NCI-H1694 (cell line): ENCODE data around the gene PARP14.
"Not testable (repeated sequence)": the region's sequence is repeated elsewhere in the genome, so short reads cannot be mapped to it uniquely, and the experiment has no call there.

Experiments used
- DNase-seq: peaks from one replicate; lab custom pipeline; 2025; lab: John Stamatoyannopoulos, UW

The PARP14 gene

GRCh38 chr3:122725106-122725505, 44.5 kb downstream of the PARP14 start:
- no peak for DNase-seq

- DNase-seq = no peak
Observed at GRCh38 chr3:122727294-122727693, 46.7 kb downstream of the PARP14 start.

GRCh38 chr3:122727766-122728165, 47.1 kb downstream of the PARP14 start:
- DNase-seq = no peak

- no peak for DNase-seq
Observed at GRCh38 chr3:122728186-122728585, 47.5 kb downstream of the PARP14 start.

GRCh38 chr3:122728756-122729514, 48.3 kb downstream of the PARP14 start:
- DNase-seq = no peak

- no peak for DNase-seq
Observed at GRCh38 chr3:122730240-122730639, 49.6 kb downstream of the PARP14 start.

- not testable (repeated sequence) for DNase-seq
Observed at GRCh38 chr3:122732682-122733525, 52.3 kb downstream of the PARP14 start.

- DNase-seq = no peak
Observed at GRCh38 chr3:122739172-122739571, 58.5 kb downstream of the PARP14 start.

- no peak for DNase-seq
Observed at GRCh38 chr3:122742234-122742633, 61.6 kb downstream of the PARP14 start.

GRCh38 chr3:122743581-122744120, 63.0 kb downstream of the PARP14 start:
- DNase-seq = no peak

GRCh38 chr3:122745369-122746021, 64.9 kb downstream of the PARP14 start:
- no peak for DNase-seq

- DNase-seq = not testable (repeated sequence)
Observed at GRCh38 chr3:122747295-122747694, 66.7 kb downstream of the PARP14 start.

- no peak for DNase-seq
Observed at GRCh38 chr3:122748347-122748746, 67.7 kb downstream of the PARP14 start.

GRCh38 chr3:122754929-122755328, 74.3 kb downstream of the PARP14 start:
- DNase-seq = no peak

GRCh38 chr3:122755491-122755890, 74.9 kb downstream of the PARP14 start:
- DNase-seq = no peak

- no peak for DNase-seq
Observed at GRCh38 chr3:122758877-122759560, 78.4 kb downstream of the PARP14 start.

GRCh38 chr3:122760453-122761271, 80.0 kb downstream of the PARP14 start:
- DNase-seq = no peak

- no peak for DNase-seq
Observed at GRCh38 chr3:122766430-122766829, 85.8 kb downstream of the PARP14 start.

GRCh38 chr3:122767540-122768372, 87.1 kb downstream of the PARP14 start:
- DNase-seq = no peak
